ENCODE data around the gene MIXL1.

The MIXL1 gene

DNA sequence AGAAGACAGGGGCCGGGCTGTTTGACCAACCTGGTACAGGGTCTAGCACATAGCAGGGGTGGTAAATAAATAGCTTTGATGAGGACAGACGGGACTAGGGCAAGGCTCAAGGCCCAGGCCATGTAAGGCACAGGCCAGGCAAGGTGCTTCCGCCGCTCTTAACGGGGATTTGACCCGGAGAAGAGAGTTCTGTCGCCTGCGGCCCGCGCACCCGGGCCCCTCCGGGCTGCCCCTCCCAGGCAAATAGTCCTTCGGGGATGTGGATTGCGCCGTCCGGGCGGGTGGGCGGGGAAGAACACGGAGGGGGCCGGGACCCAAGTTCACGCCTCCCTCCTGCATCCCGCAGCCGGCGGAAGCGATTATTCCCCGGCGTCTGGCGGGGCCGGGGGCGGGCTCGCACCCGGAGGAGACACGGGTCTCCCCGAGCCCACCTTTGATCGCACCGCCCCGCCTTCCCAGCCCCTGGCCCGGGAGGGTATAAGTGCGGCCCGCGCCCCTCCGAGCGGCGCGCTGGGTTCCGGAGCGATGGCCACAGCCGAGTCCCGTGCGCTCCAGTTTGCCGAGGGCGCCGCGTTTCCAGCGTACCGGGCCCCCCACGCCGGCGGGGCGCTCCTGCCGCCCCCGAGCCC is at the start of gene MIXL1:
TSS of gene MIXL1 (plus strand) at position 508 of the 629 bp plus-strand sequence. CDS start at position 526, 18 bp downstream.
- TF ChIP-seq ZFX (IDR thresholded peaks at IDR 0.05; ENCODE audit: borderline replicate concordance), result no peak
- TF ChIP-seq, protein P1, sequence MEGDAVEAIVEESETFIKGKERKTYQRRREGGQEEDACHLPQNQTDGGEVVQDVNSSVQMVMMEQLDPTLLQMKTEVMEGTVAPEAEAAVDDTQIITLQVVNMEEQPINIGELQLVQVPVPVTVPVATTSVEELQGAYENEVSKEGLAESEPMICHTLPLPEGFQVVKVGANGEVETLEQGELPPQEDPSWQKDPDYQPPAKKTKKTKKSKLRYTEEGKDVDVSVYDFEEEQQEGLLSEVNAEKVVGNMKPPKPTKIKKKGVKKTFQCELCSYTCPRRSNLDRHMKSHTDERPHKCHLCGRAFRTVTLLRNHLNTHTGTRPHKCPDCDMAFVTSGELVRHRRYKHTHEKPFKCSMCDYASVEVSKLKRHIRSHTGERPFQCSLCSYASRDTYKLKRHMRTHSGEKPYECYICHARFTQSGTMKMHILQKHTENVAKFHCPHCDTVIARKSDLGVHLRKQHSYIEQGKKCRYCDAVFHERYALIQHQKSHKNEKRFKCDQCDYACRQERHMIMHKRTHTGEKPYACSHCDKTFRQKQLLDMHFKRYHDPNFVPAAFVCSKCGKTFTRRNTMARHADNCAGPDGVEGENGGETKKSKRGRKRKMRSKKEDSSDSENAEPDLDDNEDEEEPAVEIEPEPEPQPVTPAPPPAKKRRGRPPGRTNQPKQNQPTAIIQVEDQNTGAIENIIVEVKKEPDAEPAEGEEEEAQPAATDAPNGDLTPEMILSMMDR (IDR thresholded peaks at IDR 0.05), result no peak
- H3K27ac ChIP-seq, result no peak within 1 kb of the TSS

DNA sequence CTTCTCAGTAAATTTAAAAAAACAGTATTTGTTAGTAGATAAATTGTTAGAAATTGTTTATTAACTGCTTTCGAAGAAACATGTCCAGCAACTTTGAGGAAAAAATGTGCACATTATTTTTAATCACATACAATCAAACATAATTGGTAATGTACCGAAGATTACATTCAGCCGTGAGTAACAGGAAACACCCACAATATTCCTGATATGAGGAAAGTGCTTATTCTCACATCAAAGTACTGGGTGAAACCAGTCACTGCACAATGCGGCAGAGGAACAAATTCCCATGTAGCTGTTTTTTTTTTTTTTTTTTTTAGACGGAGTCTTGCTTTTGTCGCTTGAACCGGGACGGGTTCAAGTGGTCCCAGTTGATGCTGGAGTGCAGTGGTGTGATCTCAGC is 46.6 kb upstream of the MIXL1 start:
- H3K27ac ChIP-seq, result no peak overlapping the region
- TF ChIP-seq, protein P1 (IDR thresholded peaks at IDR 0.05), result no peak
- TF ChIP-seq ZFX (IDR thresholded peaks at IDR 0.05; ENCODE audit: borderline replicate concordance), result no peak

- no peak overlapping the region for H3K27ac ChIP-seq
- no peak for TF ChIP-seq ZFX (IDR thresholded peaks at IDR 0.05; ENCODE audit: borderline replicate concordance)
- TF ChIP-seq, protein P1 (IDR thresholded peaks at IDR 0.05), result peak; percentile 88
Measured at GRCh38 chr1:226181996-226182714, 41.3 kb upstream of the MIXL1 start.

DNA sequence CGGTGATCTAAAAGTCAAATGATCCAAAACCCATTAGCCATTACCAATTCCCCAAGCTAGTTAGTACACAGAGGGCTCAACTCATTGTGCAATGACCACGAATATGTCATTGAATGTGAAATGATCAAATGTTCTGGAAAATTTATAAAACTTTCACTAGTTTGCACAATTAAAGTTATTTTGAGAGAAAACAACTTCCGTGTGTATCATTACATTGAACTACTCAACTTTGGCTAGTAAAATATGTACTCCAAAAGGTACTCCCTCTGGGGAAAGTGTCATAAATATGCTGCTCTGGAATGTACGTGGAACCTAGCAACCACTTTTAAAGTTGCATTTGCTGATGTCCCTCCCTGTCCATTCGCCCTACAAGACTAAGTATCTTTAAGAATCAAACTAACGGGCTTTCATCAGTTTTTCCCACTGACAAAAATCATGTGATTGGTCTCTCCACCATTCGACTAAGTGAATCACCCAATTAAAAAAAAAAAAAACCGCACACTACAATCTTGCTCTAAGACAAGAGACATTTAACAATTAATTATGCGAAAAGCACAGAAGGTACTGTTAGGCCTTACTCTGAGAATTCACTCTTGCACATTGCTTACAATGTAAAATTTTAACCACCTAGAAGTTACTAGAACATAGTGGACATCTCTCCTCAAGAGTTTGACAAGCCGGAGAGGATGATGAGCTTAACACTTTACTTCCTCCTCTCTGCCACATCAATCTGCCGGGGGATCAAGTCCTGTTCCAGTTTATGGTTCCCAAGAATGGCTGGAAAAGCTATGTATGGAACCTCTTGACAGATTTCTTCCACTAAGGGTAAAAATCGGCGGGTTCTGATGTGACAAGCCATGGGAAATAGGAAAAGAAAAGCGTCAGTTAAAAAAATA is 38.1 kb upstream of the MIXL1 start:
- TF ChIP-seq, protein P1 (IDR thresholded peaks at IDR 0.05), result no peak
- TF ChIP-seq ZFX (IDR thresholded peaks at IDR 0.05; ENCODE audit: borderline replicate concordance), result no peak
- peak overlapping the region; percentile 82 for H3K27ac ChIP-seq

DNA sequence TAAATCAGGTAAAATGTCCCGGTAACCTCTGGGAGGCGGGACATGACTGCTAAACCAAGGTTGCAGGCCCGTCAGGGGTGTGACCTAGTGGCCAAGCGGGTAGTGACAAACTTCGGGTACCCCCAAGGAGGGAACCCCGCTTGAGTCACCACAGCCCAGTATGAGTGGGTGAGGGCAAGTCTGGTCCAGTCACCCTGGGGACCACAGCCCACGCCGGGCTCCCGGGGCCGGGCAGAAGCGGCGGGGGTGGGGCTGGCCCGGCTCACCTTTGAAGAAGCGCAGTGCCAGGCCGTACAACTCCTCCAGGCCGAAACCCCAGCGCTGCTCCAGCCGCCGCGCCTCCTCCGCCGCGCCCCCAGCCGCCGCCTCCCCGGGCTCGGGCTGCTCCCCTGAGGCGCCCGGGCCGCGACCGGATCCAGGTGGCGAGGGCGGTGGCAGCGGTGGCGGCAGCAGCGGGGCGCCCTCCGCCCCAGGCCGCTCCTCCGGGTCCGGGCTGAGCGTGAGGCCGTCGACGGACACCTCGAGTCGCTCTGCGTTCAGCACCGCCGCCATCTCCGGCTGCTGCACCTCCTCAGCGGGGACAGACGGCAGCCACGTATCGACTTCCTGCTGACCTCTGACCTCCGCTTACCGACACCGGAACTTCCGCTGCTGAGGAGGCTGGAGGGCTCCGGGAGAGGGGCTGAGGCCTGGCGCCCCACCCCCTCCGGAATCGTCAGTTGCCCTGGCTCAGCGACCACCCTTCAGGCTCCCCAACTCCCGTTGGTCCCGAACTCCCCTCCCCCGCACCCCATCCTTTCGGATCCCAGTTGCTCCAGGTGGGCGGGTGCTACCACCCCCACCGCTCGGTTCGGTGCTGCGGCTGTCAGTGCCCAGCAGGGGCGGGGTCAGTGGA is 37.1 kb upstream of the MIXL1 start, which contains the start of gene ACBD3:
TSS of gene ACBD3 (minus strand) at position 618 of the 895 bp plus-strand sequence. CDS start at position 552, 66 bp downstream.
- TF ChIP-seq, protein P1 (IDR thresholded peaks at IDR 0.05), result peak; percentile 11; the same call in 1 of the 2 replicates
- TF ChIP-seq ZFX (IDR thresholded peaks at IDR 0.05; ENCODE audit: borderline replicate concordance), result no peak
- H3K27ac ChIP-seq, result peak within 1 kb of the TSS; percentile 82

- H3K27ac ChIP-seq, result peak overlapping the region; percentile 82
- no peak for TF ChIP-seq ZFX (IDR thresholded peaks at IDR 0.05; ENCODE audit: borderline replicate concordance)
- TF ChIP-seq, protein P1 (IDR thresholded peaks at IDR 0.05), result no peak
Measured at GRCh38 chr1:226187019-226187322, 36.5 kb upstream of the MIXL1 start.

Measured in 22Rv1 (cell line).